ENCODE data around the gene ABLIM2. TPM values are rescaled to one million over a fixed set of nuclear protein-coding genes. Genes with fewer than 3 reads are reported as not detected.

Gene ABLIM2
- polyA plus RNA-seq, 1 donor from 2014 or later = 14.9 TPM

- no peak for TF ChIP-seq EZH2 (IDR thresholded peaks at IDR 0.05; ENCODE audit: borderline replicate concordance, insufficient read depth, low read length, poor library complexity, severe bottlenecking)
- no peak for TF ChIP-seq TAF1 (IDR thresholded peaks at IDR 0.05; ENCODE audit: low read depth)
- no peak for TF ChIP-seq REST (IDR thresholded peaks at IDR 0.05; ENCODE audit: borderline replicate concordance)
- no peak for TF ChIP-seq SMC3 (conservative IDR thresholded peaks at IDR 0.05; ENCODE audit: poor library complexity)
- TF ChIP-seq MXI1 (conservative IDR thresholded peaks at IDR 0.05; ENCODE audit: poor library complexity, severe bottlenecking) = no peak
- no peak for TF ChIP-seq CTCF (IDR thresholded peaks at IDR 0.05; ENCODE audit: poor library complexity, severe bottlenecking)
- TF ChIP-seq POLR2AphosphoS5 (IDR thresholded peaks at IDR 0.05) = no peak
- TF ChIP-seq EP300 (conservative IDR thresholded peaks at IDR 0.05; ENCODE audit: poor library complexity, severe bottlenecking) = no peak
- TF ChIP-seq RAD21 (conservative IDR thresholded peaks at IDR 0.05) = no peak
- no peak overlapping the region for H3K4me2 ChIP-seq (ENCODE audit: low read length)
- H3K9me2 ChIP-seq (ENCODE audit: insufficient read depth, low read length) = no peaks in the 10 kb centered on the region
- no peaks in the 10 kb centered on the region for H4K20me1 ChIP-seq (ENCODE audit: insufficient read depth)
- H3K79me2 ChIP-seq (replicated peaks; ENCODE audit: insufficient read depth, low read length) = no peaks in the 10 kb centered on the region
- H3K9ac ChIP-seq (ENCODE audit: low read length) = no peak overlapping the region
- H3K4me3 ChIP-seq (ENCODE audit: low read length) = no peak overlapping the region
- no peak overlapping the region for H2AFZ ChIP-seq (ENCODE audit: low read depth, low read length)
- no peaks in the 10 kb centered on the region for H3K36me3 ChIP-seq (ENCODE audit: insufficient read depth, low read length)
- no peaks in the 10 kb centered on the region for H3K9me3 ChIP-seq (ENCODE audit: low read length)
- no peak overlapping the region for H3K27ac ChIP-seq (ENCODE audit: low read length)
- H3K27me3 ChIP-seq (ENCODE audit: insufficient read depth, low read depth, low read length) = no peaks in the 10 kb centered on the region
- no peaks in the 10 kb centered on the region for H3F3A ChIP-seq (ENCODE audit: insufficient read depth, low read length, poor library complexity, severe bottlenecking)
Observed at GRCh38 chr4:8007581-8007980, 151.0 kb downstream of the ABLIM2 start.

- H3K27me3 ChIP-seq (ENCODE audit: insufficient read depth, low read depth, low read length) = no peaks in the 10 kb centered on the region
- no peaks in the 10 kb centered on the region for H3K36me3 ChIP-seq (ENCODE audit: insufficient read depth, low read length)
- no peaks in the 10 kb centered on the region for H3K9me3 ChIP-seq (ENCODE audit: low read length)
- no peaks in the 10 kb centered on the region for H3K9me2 ChIP-seq (ENCODE audit: insufficient read depth, low read length)
- no peaks in the 10 kb centered on the region for H3F3A ChIP-seq (ENCODE audit: insufficient read depth, low read length, poor library complexity, severe bottlenecking)
- no peak overlapping the region for H3K4me2 ChIP-seq (ENCODE audit: low read length)
- no peak overlapping the region for H3K9ac ChIP-seq (ENCODE audit: low read length)
- H3K79me2 ChIP-seq (replicated peaks; ENCODE audit: insufficient read depth, low read length) = no peaks in the 10 kb centered on the region
- H2AFZ ChIP-seq (ENCODE audit: low read depth, low read length) = no peak overlapping the region
- no peak for TF ChIP-seq RAD21 (conservative IDR thresholded peaks at IDR 0.05)
- no peak overlapping the region for H3K4me3 ChIP-seq (ENCODE audit: low read length)
- H3K27ac ChIP-seq (ENCODE audit: low read length) = no peak overlapping the region
- H4K20me1 ChIP-seq (ENCODE audit: insufficient read depth) = no peaks in the 10 kb centered on the region
Observed at GRCh38 chr4:8006471-8006870, 152.1 kb downstream of the ABLIM2 start.

GRCh38 chr4:8005814-8006215, 152.8 kb downstream of the ABLIM2 start:
- H3K27me3 ChIP-seq (ENCODE audit: insufficient read depth, low read depth, low read length) = no peaks in the 10 kb centered on the region
- no peak overlapping the region for H3K4me3 ChIP-seq (ENCODE audit: low read length)
- H3K9me2 ChIP-seq (ENCODE audit: insufficient read depth, low read length) = no peaks in the 10 kb centered on the region
- H3K27ac ChIP-seq (ENCODE audit: low read length) = no peak overlapping the region
- H3K9ac ChIP-seq (ENCODE audit: low read length) = no peak overlapping the region
- H3F3A ChIP-seq (ENCODE audit: insufficient read depth, low read length, poor library complexity, severe bottlenecking) = no peaks in the 10 kb centered on the region
- no peaks in the 10 kb centered on the region for H4K20me1 ChIP-seq (ENCODE audit: insufficient read depth)
- no peak overlapping the region for H3K4me2 ChIP-seq (ENCODE audit: low read length)
- no peaks in the 10 kb centered on the region for H3K9me3 ChIP-seq (ENCODE audit: low read length)
- H3K79me2 ChIP-seq (replicated peaks; ENCODE audit: insufficient read depth, low read length) = no peaks in the 10 kb centered on the region
- H3K36me3 ChIP-seq (ENCODE audit: insufficient read depth, low read length) = no peaks in the 10 kb centered on the region
- TF ChIP-seq EP300 (conservative IDR thresholded peaks at IDR 0.05; ENCODE audit: poor library complexity, severe bottlenecking) (no peak), EZH2 (IDR thresholded peaks at IDR 0.05; ENCODE audit: borderline replicate concordance, insufficient read depth, low read length, poor library complexity, severe bottlenecking) (no peak), POLR2AphosphoS5 (IDR thresholded peaks at IDR 0.05) (no peak), MXI1 (conservative IDR thresholded peaks at IDR 0.05; ENCODE audit: poor library complexity, severe bottlenecking) (no peak)
- no peak overlapping the region for H2AFZ ChIP-seq (ENCODE audit: low read depth, low read length)

Measured in neural cell (in vitro differentiated cells).